CD14-positive monocyte (primary cell): ENCODE results near the gene RBBP6. TPM values are rescaled to one million over a fixed set of nuclear protein-coding genes. Genes with fewer than 3 reads are reported as not detected.

Experiments used
- DNase-seq, 3 donors: peaks; one replicate each; pipeline ENCODE4 v3.0.0-alpha.2; 2011 to 2022
- H2AFZ ChIP-seq: 2 replicates; pipeline ENCODE4 v1.6.0; 2012; ENCODE audit warnings: mild to moderate bottlenecking, low read depth, low read length, inconsistent platforms; ENCODE audit not compliant: insufficient read depth, poor library complexity, severe bottlenecking
- H3K27ac ChIP-seq, 2 donors: 1 replicate in 1 of 2; 2 replicates in 1 of 2; pipeline ENCODE4 v1.5.1; 2012 to 2013; ENCODE audit warnings: low read length in 2 of 2, control low read depth in 1 of 2, inconsistent platforms in 1 of 2, low read depth in 1 of 2, mild to moderate bottlenecking in 1 of 2
- H3K27me3 ChIP-seq, 2 donors: one replicate each; pipeline versions ENCODE4 v1.6.0 to v1.6.1; 2011 to 2013; ENCODE audit warnings: low read length in 2 of 2; ENCODE audit not compliant: control insufficient read depth in 2 of 2, insufficient read depth in 2 of 2
- H3K36me3 ChIP-seq, 2 donors: replicated peaks in 1 of 2; 1 replicate in 1 of 2; 2 replicates in 1 of 2; pipeline versions ENCODE4 v1.5.1 to v1.6.1; 2012 to 2013; ENCODE audit warnings: low read length in 2 of 2, control low read depth in 1 of 2, inconsistent platforms in 1 of 2, mild to moderate bottlenecking in 1 of 2; ENCODE audit not compliant: insufficient read depth in 2 of 2, control insufficient read depth in 1 of 2
- H3K4me1 ChIP-seq, 2 donors: 1 replicate in 1 of 2; 2 replicates in 1 of 2; pipeline versions ENCODE4 v1.5.1 to v1.6.1; 2012 to 2013; ENCODE audit warnings: low read length in 2 of 2, control low read depth in 1 of 2, inconsistent platforms in 1 of 2, mild to moderate bottlenecking in 1 of 2, moderate library complexity in 1 of 2; ENCODE audit not compliant: insufficient read depth in 2 of 2, control insufficient read depth in 1 of 2
- H3K4me2 ChIP-seq: replicated peaks from 2 replicates; pipeline ENCODE3; 2012; ENCODE audit warnings: low read length, moderate library complexity, mild to moderate bottlenecking; ENCODE audit not compliant: poor library complexity, severe bottlenecking; ENCODE audit errors: extremely low read depth
- H3K4me3 ChIP-seq, 3 experiments: fragments of 200-600 bp in 1 of 3; sonication (generic) in 1 of 3; replicated peaks in 1 of 3; 1 replicate in 2 of 3; 2 replicates in 1 of 3; pipeline ENCODE4 v1.5.1; 2011 to 2013; ENCODE audit warnings: low read length in 3 of 3, mild to moderate bottlenecking in 3 of 3, control low read depth in 2 of 3, low read depth in 2 of 3, inconsistent platforms in 1 of 3, moderate library complexity in 1 of 3
- H3K79me2 ChIP-seq: 2 replicates; pipeline ENCODE4 v1.6.0; 2012; ENCODE audit warnings: mild to moderate bottlenecking, control low read depth, inconsistent platforms, low read length, moderate library complexity; ENCODE audit not compliant: insufficient read depth
- H3K9ac ChIP-seq: 2 replicates; pipeline ENCODE4 v1.6.0; 2017; ENCODE audit warnings: low read length, mild to moderate bottlenecking; ENCODE audit not compliant: insufficient read depth, poor library complexity, severe bottlenecking
- H3K9me3 ChIP-seq, 2 donors: replicated peaks in 1 of 2; 1 replicate in 1 of 2; 2 replicates in 1 of 2; pipeline versions ENCODE4 v1.5.1 to v1.6.1; 2012 to 2013; ENCODE audit warnings: low read length in 2 of 2, control low read depth in 1 of 2; ENCODE audit not compliant: control insufficient read depth in 1 of 2, insufficient read depth in 1 of 2
- H4K20me1 ChIP-seq: 2 replicates; pipeline ENCODE4 v1.6.0; 2012; ENCODE audit warnings: mild to moderate bottlenecking, low read length, control low read depth, moderate library complexity; ENCODE audit not compliant: insufficient read depth
- H3K27ac Mint-ChIP-seq, 7 donors: one replicate each; pipeline ENCODE4 v1.8.0; 2020; ENCODE audit warnings: mild to moderate bottlenecking in 7 of 7, mixed read lengths in 7 of 7, moderate library complexity in 6 of 7, inconsistent platforms in 2 of 7
- H3K27me3 Mint-ChIP-seq, 3 donors: one replicate each; pipeline ENCODE4 v1.8.0; 2021 to 2022; ENCODE audit warnings: low read depth in 3 of 3, mild to moderate bottlenecking in 3 of 3, mixed read lengths in 3 of 3, moderate library complexity in 3 of 3, inconsistent platforms in 1 of 3
- H3K36me3 Mint-ChIP-seq, 2 donors: one replicate each; pipeline ENCODE4 v1.8.0; 2020; ENCODE audit warnings: mixed read lengths in 2 of 2, inconsistent platforms in 1 of 2, mild to moderate bottlenecking in 1 of 2
- H3K4me1 Mint-ChIP-seq: one replicate; pipeline ENCODE4 v1.8.0; 2020; ENCODE audit warnings: mild to moderate bottlenecking, mixed read lengths
- H3K4me3 Mint-ChIP-seq, 2 donors: one replicate each; pipeline ENCODE4 v1.8.0; 2020; ENCODE audit warnings: mild to moderate bottlenecking in 2 of 2, mixed read lengths in 2 of 2, moderate library complexity in 1 of 2
- H3K9me3 Mint-ChIP-seq, 7 donors: one replicate each; pipeline ENCODE4 v1.8.0; 2020 to 2022; ENCODE audit warnings: mixed read lengths in 7 of 7, mild to moderate bottlenecking in 6 of 7, moderate library complexity in 6 of 7, inconsistent platforms in 2 of 7
- CTCF ChIP-seq: fragments of 200-600 bp; IDR thresholded peaks from one replicate; pipeline ENCODE4 v1.8.0; 2022; ENCODE audit warnings: antibody characterized with exemption, mild to moderate bottlenecking
- WGBS: methylation state at CpG from one replicate; pipeline ENCODE4 v1.1.5; 2013; ENCODE audit warnings: missing lambda C conversion rate; ENCODE audit not compliant: insufficient coverage; 5-methylcytosine and 5-hydroxymethylcytosine counted together
- intact Hi-C, 2 donors: fragments of 100-400 bp; cut with micrococcal nuclease; formaldehyde crosslinking; loops; one replicate each; pipeline versions ENCODE4 v1.15.0 to v1.15.1; 2023
- polyA plus RNA-seq, 3 donors: library from polyadenylated mRNA; depleted of rRNA in 1 of 3; unstranded in 2 of 3; stranded (reverse) in 1 of 3; fragments of 300-500 nt in 2 of 3; fragments of >200 nt in 1 of 3; fragmentation: Illumina TruSeq in 2 of 3; gene quantifications; 1 replicate in 2 of 3; 2 replicates in 1 of 3; pipeline ENCODE4 v1.2.3, GENCODE V29; 2012 to 2021

RBBP6 gene
- polyA plus RNA-seq, 3 donors = 13.2 to 85.2 (median 20.1) TPM

DNA sequence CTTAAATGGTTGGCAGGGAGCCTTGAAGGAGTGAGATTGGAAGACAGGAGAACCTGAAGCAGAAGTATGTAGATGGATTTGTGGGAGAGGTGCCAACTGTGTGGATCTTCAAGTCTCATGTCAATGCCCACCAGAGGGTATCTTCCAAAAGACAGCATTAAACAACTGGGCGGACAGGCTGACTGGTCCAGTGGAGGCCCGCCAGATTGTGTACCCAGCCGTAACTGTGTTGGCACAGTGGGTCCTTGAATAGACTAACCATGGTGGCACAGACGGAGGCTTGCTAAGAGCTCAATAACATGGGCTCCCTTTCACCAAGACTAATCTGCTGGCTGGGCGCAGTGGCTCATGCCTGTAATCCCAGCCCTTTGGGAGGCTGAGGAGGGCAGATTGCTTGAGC, 24.2 kb upstream of the RBBP6 start:
- no peaks in the 10 kb centered on the region for H3K36me3 Mint-ChIP-seq
- 97% methylated on average over 4 of the region's 5 CpGs for WGBS
- Histone ChIP-seq H3K4me1 (peaks cover 0 to 5% of the 10 kb centered on the region in 2 donors), H2AFZ (no peak overlapping the region), H3K4me3 (no peak overlapping the region), H3K9me3 (no peaks in the 10 kb centered on the region), H3K4me2 (no peak overlapping the region), H4K20me1 (no peaks in the 10 kb centered on the region), H3K9ac (no peak overlapping the region), H3K36me3 (no peaks in the 10 kb centered on the region), H3K79me2 (no peaks in the 10 kb centered on the region), H3K27me3 (no peaks in the 10 kb centered on the region), H3K27ac (no peak overlapping the region)
- TF ChIP-seq CTCF = no peak
- H3K27me3 Mint-ChIP-seq = peaks cover 8 to 18% (median 15%) of the 10 kb centered on the region in 3 donors
- intact Hi-C loops = no loop called here
- H3K27ac Mint-ChIP-seq = no peak overlapping the region
- peaks cover 6% of the 10 kb centered on the region for H3K4me1 Mint-ChIP-seq
- H3K4me3 Mint-ChIP-seq = no peak overlapping the region
- H3K9me3 Mint-ChIP-seq = no peaks in the 10 kb centered on the region
- no peak for DNase-seq

DNA sequence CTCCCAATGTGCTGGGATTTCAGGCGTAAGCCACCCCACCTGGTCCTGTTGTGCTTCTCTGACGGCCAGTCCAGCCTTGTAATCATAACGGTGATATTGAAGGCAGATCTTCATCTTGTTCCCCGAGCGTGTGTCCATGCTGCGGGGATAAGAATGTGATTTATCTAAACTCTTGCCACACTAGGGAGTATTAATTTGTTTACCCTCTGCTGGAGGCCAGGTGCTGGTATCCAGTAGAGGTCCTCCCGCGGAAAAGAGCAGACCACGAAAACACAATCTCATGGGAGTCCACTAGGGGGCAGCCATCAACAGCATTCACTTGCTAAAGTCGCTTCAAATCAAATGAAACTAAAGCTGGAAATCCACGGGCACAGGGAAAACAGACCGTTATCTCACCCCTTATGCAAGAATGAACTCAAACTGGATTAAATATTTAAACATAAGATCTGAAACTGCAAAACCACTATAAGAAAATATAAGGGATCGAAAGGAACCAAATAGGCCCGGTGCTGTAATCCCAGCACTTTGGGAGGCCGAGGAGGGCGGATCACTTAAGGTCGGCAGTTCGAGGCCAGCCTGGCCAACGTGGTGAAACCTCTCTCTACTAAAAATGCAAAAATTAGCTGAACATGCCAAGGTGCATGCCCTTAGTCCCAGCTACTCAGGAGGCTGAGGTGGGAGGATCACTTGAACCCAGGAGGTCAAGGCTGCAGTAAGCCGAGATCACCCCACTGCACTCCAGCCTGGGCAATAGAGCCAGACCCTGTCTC, 22.3 kb upstream of the RBBP6 start:
- no peaks in the 10 kb centered on the region for H3K79me2 ChIP-seq
- no peaks in the 10 kb centered on the region for H3K9me3 ChIP-seq
- peak; percentile 56 to 76 (median 73) for DNase-seq
- Mint-ChIP-seq H3K4me3 (peak overlapping the region; percentile 65 to 68), H3K27me3 (peaks cover 8 to 18% (median 14%) of the 10 kb centered on the region in 3 donors), H3K27ac (no peak overlapping the region), H3K4me1 (peaks cover 6% of the 10 kb centered on the region), H3K36me3 (no peaks in the 10 kb centered on the region), H3K9me3 (no peaks in the 10 kb centered on the region)
- peak; percentile 88 for TF ChIP-seq CTCF
- no peaks in the 10 kb centered on the region for H4K20me1 ChIP-seq
- H3K27ac ChIP-seq = no peak overlapping the region
- H3K9ac ChIP-seq = no peak overlapping the region
- peak overlapping the region in 1 of 3 experiments; percentile 36 for H3K4me3 ChIP-seq
- H3K36me3 ChIP-seq = no peaks in the 10 kb centered on the region
- H3K4me1 ChIP-seq = peaks cover 0 to 5% of the 10 kb centered on the region in 2 donors
- H3K4me2 ChIP-seq = peak overlapping the region; percentile 48
- H2AFZ ChIP-seq = peak overlapping the region; percentile 38
- 76% methylated on average over 8 of the region's 20 CpGs for WGBS
- intact Hi-C loops = no loop called here
- no peaks in the 10 kb centered on the region for H3K27me3 ChIP-seq
